ENCODE results near the gene SPOUT1. TPM values are rescaled to one million over a fixed set of nuclear protein-coding genes. Genes with fewer than 3 reads are reported as not detected.

SPOUT1 gene
- total and polyA plus RNA-seq, 2 donors (not counting 1 experiment from before 2014, with no cell fraction given), result 7.4 to 9.0 TPM

GRCh38 chr9:128809036-128809599, 20.5 kb downstream of the SPOUT1 start:
- H3K79me2 ChIP-seq (ENCODE audit: control insufficient read depth, insufficient read depth, low read length), result no peaks in the 10 kb centered on the region
- no peak overlapping the region for H3K4me3 ChIP-seq (replicated peaks in 1 of 4; ENCODE audit: control extremely low read depth in 1 of 4, insufficient read depth in 1 of 4, low read depth in 3 of 4, low read length in 4 of 4)
- no peaks in the 10 kb centered on the region for H3K4me1 ChIP-seq (ENCODE audit: control insufficient read depth, extremely low read depth, insufficient read depth, low read length)
- TF ChIP-seq EZH2 (IDR thresholded peaks at IDR 0.05; ENCODE audit: low read length, missing control alignments) (no peak), CTCF (conservative IDR thresholded peaks at IDR 0.05 in 1 of 2, IDR thresholded peaks at IDR 0.05 in 1 of 2; ENCODE audit: low read depth in 1 of 2, low read length in 2 of 2) (no peak)
- H3K9me3 ChIP-seq (ENCODE audit: control insufficient read depth, insufficient read depth, low read depth, low read length), result no peaks in the 10 kb centered on the region
- H3K27ac ChIP-seq (ENCODE audit: insufficient read depth, low read length), result no peak overlapping the region
- no peaks in the 10 kb centered on the region for H3K27me3 ChIP-seq (ENCODE audit: control insufficient read depth, insufficient read depth, low read length)
- H3K9ac ChIP-seq (ENCODE audit: insufficient read depth, low read length), result no peak overlapping the region
- peaks cover 16% of the 10 kb centered on the region for H3K36me3 ChIP-seq (ENCODE audit: control insufficient read depth, insufficient read depth, low read length)
- H3K4me2 ChIP-seq (ENCODE audit: extremely low read depth, insufficient read depth, low read length), result no peak overlapping the region
- H4K20me1 ChIP-seq (ENCODE audit: control insufficient read depth, extremely low read depth, insufficient read depth, low read length), result no peaks in the 10 kb centered on the region
- no peak overlapping the region for H2AFZ ChIP-seq (ENCODE audit: low read length)
- DNase-seq (ENCODE audit: low read depth in 2 of 2), result no peak

- peaks cover 20% of the 10 kb centered on the region for H3K36me3 ChIP-seq (ENCODE audit: control insufficient read depth, insufficient read depth, low read length)
- H3K4me1 ChIP-seq (ENCODE audit: control insufficient read depth, extremely low read depth, insufficient read depth, low read length), result no peaks in the 10 kb centered on the region
- no peak for DNase-seq (ENCODE audit: low read depth in 2 of 2)
- no peak overlapping the region for H3K4me2 ChIP-seq (ENCODE audit: extremely low read depth, insufficient read depth, low read length)
- no peak overlapping the region for H3K27ac ChIP-seq (ENCODE audit: insufficient read depth, low read length)
- no peak overlapping the region for H3K9ac ChIP-seq (ENCODE audit: insufficient read depth, low read length)
- TF ChIP-seq CTCF (conservative IDR thresholded peaks at IDR 0.05 in 1 of 2, IDR thresholded peaks at IDR 0.05 in 1 of 2; ENCODE audit: low read depth in 1 of 2, low read length in 2 of 2) (no peak), EZH2 (IDR thresholded peaks at IDR 0.05; ENCODE audit: low read length, missing control alignments) (no peak)
- H2AFZ ChIP-seq (ENCODE audit: low read length), result no peak overlapping the region
- no peak overlapping the region for H3K4me3 ChIP-seq (replicated peaks in 1 of 4; ENCODE audit: control extremely low read depth in 1 of 4, insufficient read depth in 1 of 4, low read depth in 3 of 4, low read length in 4 of 4)
- H3K9me3 ChIP-seq (ENCODE audit: control insufficient read depth, insufficient read depth, low read depth, low read length), result no peaks in the 10 kb centered on the region
- H3K27me3 ChIP-seq (ENCODE audit: control insufficient read depth, insufficient read depth, low read length), result no peaks in the 10 kb centered on the region
- no peaks in the 10 kb centered on the region for H3K79me2 ChIP-seq (ENCODE audit: control insufficient read depth, insufficient read depth, low read length)
- H4K20me1 ChIP-seq (ENCODE audit: control insufficient read depth, extremely low read depth, insufficient read depth, low read length), result no peaks in the 10 kb centered on the region
Measured at GRCh38 chr9:128808543-128808942, 21.1 kb downstream of the SPOUT1 start.

GRCh38 chr9:128807827-128808226, 21.8 kb downstream of the SPOUT1 start:
- no peaks in the 10 kb centered on the region for H4K20me1 ChIP-seq (ENCODE audit: control insufficient read depth, extremely low read depth, insufficient read depth, low read length)
- H3K4me1 ChIP-seq (ENCODE audit: control insufficient read depth, extremely low read depth, insufficient read depth, low read length), result no peaks in the 10 kb centered on the region
- H3K79me2 ChIP-seq (ENCODE audit: control insufficient read depth, insufficient read depth, low read length), result no peaks in the 10 kb centered on the region
- H3K9ac ChIP-seq (ENCODE audit: insufficient read depth, low read length), result no peak overlapping the region
- H3K27ac ChIP-seq (ENCODE audit: insufficient read depth, low read length), result no peak overlapping the region
- no peak for DNase-seq (ENCODE audit: low read depth in 2 of 2)
- TF ChIP-seq CTCF (conservative IDR thresholded peaks at IDR 0.05 in 1 of 2, IDR thresholded peaks at IDR 0.05 in 1 of 2; ENCODE audit: low read depth in 1 of 2, low read length in 2 of 2) (no peak), EZH2 (IDR thresholded peaks at IDR 0.05; ENCODE audit: low read length, missing control alignments) (no peak)
- H3K4me3 ChIP-seq (replicated peaks in 1 of 4; ENCODE audit: control extremely low read depth in 1 of 4, insufficient read depth in 1 of 4, low read depth in 3 of 4, low read length in 4 of 4), result no peak overlapping the region
- H3K27me3 ChIP-seq (ENCODE audit: control insufficient read depth, insufficient read depth, low read length), result no peaks in the 10 kb centered on the region
- no peak overlapping the region for H3K4me2 ChIP-seq (ENCODE audit: extremely low read depth, insufficient read depth, low read length)
- H2AFZ ChIP-seq (ENCODE audit: low read length), result no peak overlapping the region
- H3K9me3 ChIP-seq (ENCODE audit: control insufficient read depth, insufficient read depth, low read depth, low read length), result no peaks in the 10 kb centered on the region
- peaks cover 20% of the 10 kb centered on the region for H3K36me3 ChIP-seq (ENCODE audit: control insufficient read depth, insufficient read depth, low read length)

Measured in fibroblast of lung (primary cell).